HEK293 (cell line): ENCODE data around the gene PPP1R3F.

ENCODE experiments used
- CTCF ChIA-PET: fragments of 350-600 bp; formaldehyde crosslinking; extraction: SDS; loops from one replicate; lab custom pipeline; 2021; ENCODE audit warnings: antibody characterized with exemption; lab: Yijun Ruan, JAX
- POLR2A ChIA-PET: fragments of 300-600 bp; formaldehyde crosslinking; extraction: SDS; loops from one replicate; lab custom pipeline; 2020; ENCODE audit warnings: antibody characterized with exemption, inconsistent platforms; lab: Yijun Ruan, JAX
- H3K27ac ChIP-seq: fragments of 200-500 bp; sonication (Bioruptor generic); 2 replicates; pipeline ENCODE4 v1.5.1; 2014; ENCODE audit warnings: low read depth, low read length, control low read depth, inconsistent platforms; ENCODE audit errors: extremely low read depth
- H3K36me3 ChIP-seq, 2 experiments: fragments of 200-500 bp in 1 of 2; sonication (Bioruptor generic) in 1 of 2; 1 replicate in 1 of 2; 2 replicates in 1 of 2; pipeline ENCODE4 v1.5.1; 2014 to 2017; ENCODE audit warnings: inconsistent platforms in 2 of 2, low read length in 2 of 2; ENCODE audit not compliant: control insufficient read depth in 2 of 2, insufficient read depth in 1 of 2
- H3K4me1 ChIP-seq: fragments of 200-500 bp; sonication (Bioruptor generic); 2 replicates; pipeline ENCODE4 v1.5.1; 2014; ENCODE audit warnings: mild to moderate bottlenecking, low read length, inconsistent platforms; ENCODE audit not compliant: control insufficient read depth, insufficient read depth
- H3K4me3 ChIP-seq: 2 replicates; pipeline ENCODE4 v1.5.1; 2011; ENCODE audit warnings: low read depth, mild to moderate bottlenecking, control low read depth, low read length, moderate library complexity
- H3K9me3 ChIP-seq: fragments of 200-500 bp; sonication (Bioruptor generic); 2 replicates; pipeline ENCODE4 v1.5.1; 2014; ENCODE audit warnings: low read depth, low read length, inconsistent platforms; ENCODE audit not compliant: control insufficient read depth, insufficient read depth
- FEZF1 ChIP-seq: fragments of 450-650 bp; formaldehyde crosslinking; IDR thresholded peaks from 2 replicates; pipeline ENCODE4 v1.5.1; 2016; ENCODE audit warnings: missing biosample characterization, missing genetic modification characterization
- HIC1 ChIP-seq: fragments of 450-650 bp; formaldehyde crosslinking; IDR thresholded peaks from 2 replicates; pipeline ENCODE4 v1.5.1; 2016; ENCODE audit warnings: missing biosample characterization, missing genetic modification characterization
- IKZF3 ChIP-seq: fragments of 450-650 bp; IDR thresholded peaks from 2 replicates; pipeline ENCODE4 v1.5.0; 2018; ENCODE audit warnings: missing biosample characterization, mild to moderate bottlenecking, missing genetic modification characterization, moderate library complexity
- KLF16 ChIP-seq: fragments of 450-650 bp; formaldehyde crosslinking; IDR thresholded peaks from 2 replicates; pipeline ENCODE4 v1.5.1; 2017; ENCODE audit warnings: missing biosample characterization, missing genetic modification characterization
- SCRT1 ChIP-seq: fragments of 450-650 bp; formaldehyde crosslinking; IDR thresholded peaks from 2 replicates; pipeline ENCODE4 v1.5.1; 2016; ENCODE audit warnings: missing biosample characterization, missing genetic modification characterization, borderline replicate concordance
- SP7 ChIP-seq: fragments of 450-650 bp; formaldehyde crosslinking; IDR thresholded peaks from 2 replicates; pipeline ENCODE4 v1.5.1; 2016; ENCODE audit warnings: missing biosample characterization, missing genetic modification characterization
- ZBTB11 ChIP-seq: fragments of 450-650 bp; formaldehyde crosslinking; conservative IDR thresholded peaks from 2 replicates; pipeline ENCODE4 v1.5.1; 2016; ENCODE audit warnings: low read depth, missing biosample characterization, missing genetic modification characterization
- ZBTB48 ChIP-seq: fragments of 450-650 bp; formaldehyde crosslinking; IDR thresholded peaks from 2 replicates; pipeline ENCODE4 v1.5.1; 2016; ENCODE audit warnings: missing biosample characterization, missing genetic modification characterization
- ZFHX2 ChIP-seq: fragments of 450-650 bp; formaldehyde crosslinking; conservative IDR thresholded peaks from 2 replicates; pipeline ENCODE4 v1.5.1; 2016; ENCODE audit warnings: missing biosample characterization, missing genetic modification characterization
- ZNF10 ChIP-seq: fragments of 450-650 bp; formaldehyde crosslinking; IDR thresholded peaks from 2 replicates; pipeline ENCODE4 v1.5.1; 2017; ENCODE audit warnings: missing biosample characterization, missing genetic modification characterization
- ZNF133 ChIP-seq: fragments of 450-650 bp; formaldehyde crosslinking; IDR thresholded peaks from 2 replicates; pipeline ENCODE4 v1.5.1; 2016; ENCODE audit warnings: missing biosample characterization, missing genetic modification characterization
- ZNF138 ChIP-seq: fragments of 450-650 bp; formaldehyde crosslinking; IDR thresholded peaks from 2 replicates; pipeline ENCODE4 v1.5.1; 2016; ENCODE audit warnings: missing biosample characterization, missing genetic modification characterization, borderline replicate concordance
- ZNF174 ChIP-seq: fragments of 450-650 bp; formaldehyde crosslinking; IDR thresholded peaks from 2 replicates; pipeline ENCODE4 v1.5.0; 2017; ENCODE audit warnings: missing biosample characterization, mild to moderate bottlenecking, missing genetic modification characterization
- ZNF175 ChIP-seq: fragments of 450-650 bp; formaldehyde crosslinking; IDR thresholded peaks from 2 replicates; pipeline ENCODE4 v1.5.1; 2016; ENCODE audit warnings: missing biosample characterization, missing genetic modification characterization
- ZNF311 ChIP-seq: fragments of 450-650 bp; formaldehyde crosslinking; IDR thresholded peaks from 2 replicates; pipeline ENCODE4 v1.5.1; 2017; ENCODE audit warnings: missing biosample characterization, missing genetic modification characterization, borderline replicate concordance
- ZNF561 ChIP-seq: fragments of 450-650 bp; IDR thresholded peaks from 2 replicates; pipeline ENCODE4 v1.5.1; 2018; ENCODE audit warnings: missing biosample characterization, missing genetic modification characterization, borderline replicate concordance
- ZNF580 ChIP-seq: fragments of 450-650 bp; formaldehyde crosslinking; IDR thresholded peaks from 2 replicates; pipeline ENCODE4 v1.5.1; 2016; ENCODE audit warnings: missing biosample characterization, missing genetic modification characterization
- TF ChIP-seq, protein P1 (sequence below): fragments of 450-650 bp; formaldehyde crosslinking; IDR thresholded peaks from 2 replicates; pipeline ENCODE4 v1.5.1; 2017; ENCODE audit warnings: missing biosample characterization, missing genetic modification characterization
- TF ChIP-seq, protein P2 (sequence below): fragments of 450-650 bp; formaldehyde crosslinking; IDR thresholded peaks from 2 replicates; pipeline ENCODE4 v1.5.1; 2016; ENCODE audit warnings: missing biosample characterization, missing genetic modification characterization

The PPP1R3F gene

GRCh38 chrX:49257846-49258748 is 11.5 kb upstream of the PPP1R3F start:
- no peak overlapping the region for H3K4me3 ChIP-seq

More at GRCh38 chrX:49257846-49258748, 11.5 kb upstream of the PPP1R3F start:
- Histone ChIP-seq H3K4me1 (no peaks in the 10 kb centered on the region), H3K27ac (no peak overlapping the region), H3K36me3 (no peaks in the 10 kb centered on the region), H3K9me3 (no peaks in the 10 kb centered on the region)
- ChIA-PET POLR2A (interaction anchor here (3.0 kb wide), 1 partner anchor 11 kb away, joined by 11 read pairs; no protein-coding TSS in a partner anchor), CTCF (no interaction called here)
- TF ChIP-seq ZNF174 (no peak), ZBTB11 (tag by site-specific recombination) (no peak), ZBTB48 (tag by site-specific recombination) (no peak), ZNF561 (tag by site-specific recombination) (no peak), ZNF133 (no peak), HIC1 (tag by site-specific recombination) (no peak), IKZF3 (no peak), ZNF10 (tag by site-specific recombination) (no peak), ZFHX2 (no peak), KLF16 (tag by site-specific recombination) (no peak), FEZF1 (tag by site-specific recombination) (no peak), SCRT1 (tag by site-specific recombination) (no peak), ZNF175 (tag by site-specific recombination) (no peak), SP7 (no peak), ZNF580 (no peak), ZNF138 (tag by site-specific recombination) (no peak), ZNF311 (no peak)
- TF ChIP-seq, protein P1, sequence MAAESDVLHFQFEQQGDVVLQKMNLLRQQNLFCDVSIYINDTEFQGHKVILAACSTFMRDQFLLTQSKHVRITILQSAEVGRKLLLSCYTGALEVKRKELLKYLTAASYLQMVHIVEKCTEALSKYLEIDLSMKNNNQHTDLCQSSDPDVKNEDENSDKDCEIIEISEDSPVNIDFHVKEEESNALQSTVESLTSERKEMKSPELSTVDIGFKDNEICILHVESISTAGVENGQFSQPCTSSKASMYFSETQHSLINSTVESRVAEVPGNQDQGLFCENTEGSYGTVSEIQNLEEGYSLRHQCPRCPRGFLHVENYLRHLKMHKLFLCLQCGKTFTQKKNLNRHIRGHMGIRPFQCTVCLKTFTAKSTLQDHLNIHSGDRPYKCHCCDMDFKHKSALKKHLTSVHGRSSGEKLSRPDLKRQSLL (tag by site-specific recombination) = no peak
- TF ChIP-seq, protein P2, sequence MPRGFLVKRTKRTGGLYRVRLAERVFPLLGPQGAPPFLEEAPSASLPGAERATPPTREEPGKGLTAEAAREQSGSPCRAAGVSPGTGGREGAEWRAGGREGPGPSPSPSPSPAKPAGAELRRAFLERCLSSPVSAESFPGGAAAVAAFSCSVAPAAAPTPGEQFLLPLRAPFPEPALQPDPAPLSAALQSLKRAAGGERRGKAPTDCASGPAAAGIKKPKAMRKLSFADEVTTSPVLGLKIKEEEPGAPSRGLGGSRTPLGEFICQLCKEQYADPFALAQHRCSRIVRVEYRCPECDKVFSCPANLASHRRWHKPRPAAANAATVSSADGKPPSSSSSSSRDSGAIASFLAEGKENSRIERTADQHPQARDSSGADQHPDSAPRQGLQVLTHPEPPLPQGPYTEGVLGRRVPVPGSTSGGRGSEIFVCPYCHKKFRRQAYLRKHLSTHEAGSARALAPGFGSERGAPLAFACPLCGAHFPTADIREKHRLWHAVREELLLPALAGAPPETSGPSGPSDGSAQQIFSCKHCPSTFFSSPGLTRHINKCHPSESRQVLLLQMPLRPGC (tag by site-specific recombination) = no peak
